CD14-positive monocyte (primary cell): ENCODE measurements around the gene PATE2. TPM values are rescaled to one million over a fixed set of nuclear protein-coding genes. Genes with fewer than 3 reads are reported as not detected.

Experiments
- DNase-seq, 3 donors: peaks; one replicate each; pipeline ENCODE4 v3.0.0-alpha.2; 2011 to 2022
- H2AFZ ChIP-seq: 2 replicates; pipeline ENCODE4 v1.6.0; 2012; ENCODE audit warnings: mild to moderate bottlenecking, low read depth, low read length, inconsistent platforms; ENCODE audit not compliant: insufficient read depth, poor library complexity, severe bottlenecking
- H3K27ac ChIP-seq, 2 donors: 1 replicate in 1 of 2; 2 replicates in 1 of 2; pipeline ENCODE4 v1.5.1; 2012 to 2013; ENCODE audit warnings: low read length in 2 of 2, control low read depth in 1 of 2, inconsistent platforms in 1 of 2, low read depth in 1 of 2, mild to moderate bottlenecking in 1 of 2
- H3K27me3 ChIP-seq, 2 donors: one replicate each; pipeline versions ENCODE4 v1.6.0 to v1.6.1; 2011 to 2013; ENCODE audit warnings: low read length in 2 of 2; ENCODE audit not compliant: control insufficient read depth in 2 of 2, insufficient read depth in 2 of 2
- H3K36me3 ChIP-seq, 2 donors: replicated peaks in 1 of 2; 1 replicate in 1 of 2; 2 replicates in 1 of 2; pipeline versions ENCODE4 v1.5.1 to v1.6.1; 2012 to 2013; ENCODE audit warnings: low read length in 2 of 2, control low read depth in 1 of 2, inconsistent platforms in 1 of 2, mild to moderate bottlenecking in 1 of 2; ENCODE audit not compliant: insufficient read depth in 2 of 2, control insufficient read depth in 1 of 2
- H3K4me1 ChIP-seq, 2 donors: 1 replicate in 1 of 2; 2 replicates in 1 of 2; pipeline versions ENCODE4 v1.5.1 to v1.6.1; 2012 to 2013; ENCODE audit warnings: low read length in 2 of 2, control low read depth in 1 of 2, inconsistent platforms in 1 of 2, mild to moderate bottlenecking in 1 of 2, moderate library complexity in 1 of 2; ENCODE audit not compliant: insufficient read depth in 2 of 2, control insufficient read depth in 1 of 2
- H3K4me2 ChIP-seq: replicated peaks from 2 replicates; pipeline ENCODE3; 2012; ENCODE audit warnings: low read length, moderate library complexity, mild to moderate bottlenecking; ENCODE audit not compliant: poor library complexity, severe bottlenecking; ENCODE audit errors: extremely low read depth
- H3K4me3 ChIP-seq, 3 experiments: fragments of 200-600 bp in 1 of 3; sonication (generic) in 1 of 3; replicated peaks in 1 of 3; 1 replicate in 2 of 3; 2 replicates in 1 of 3; pipeline ENCODE4 v1.5.1; 2011 to 2013; ENCODE audit warnings: low read length in 3 of 3, mild to moderate bottlenecking in 3 of 3, control low read depth in 2 of 3, low read depth in 2 of 3, inconsistent platforms in 1 of 3, moderate library complexity in 1 of 3
- H3K79me2 ChIP-seq: 2 replicates; pipeline ENCODE4 v1.6.0; 2012; ENCODE audit warnings: mild to moderate bottlenecking, control low read depth, inconsistent platforms, low read length, moderate library complexity; ENCODE audit not compliant: insufficient read depth
- H3K9ac ChIP-seq: 2 replicates; pipeline ENCODE4 v1.6.0; 2017; ENCODE audit warnings: low read length, mild to moderate bottlenecking; ENCODE audit not compliant: insufficient read depth, poor library complexity, severe bottlenecking
- H3K9me3 ChIP-seq, 2 donors: replicated peaks in 1 of 2; 1 replicate in 1 of 2; 2 replicates in 1 of 2; pipeline versions ENCODE4 v1.5.1 to v1.6.1; 2012 to 2013; ENCODE audit warnings: low read length in 2 of 2, control low read depth in 1 of 2; ENCODE audit not compliant: control insufficient read depth in 1 of 2, insufficient read depth in 1 of 2
- H4K20me1 ChIP-seq: 2 replicates; pipeline ENCODE4 v1.6.0; 2012; ENCODE audit warnings: mild to moderate bottlenecking, low read length, control low read depth, moderate library complexity; ENCODE audit not compliant: insufficient read depth
- H3K27ac Mint-ChIP-seq, 7 donors: one replicate each; pipeline ENCODE4 v1.8.0; 2020; ENCODE audit warnings: mild to moderate bottlenecking in 7 of 7, mixed read lengths in 7 of 7, moderate library complexity in 6 of 7, inconsistent platforms in 2 of 7
- H3K27me3 Mint-ChIP-seq, 3 donors: one replicate each; pipeline ENCODE4 v1.8.0; 2021 to 2022; ENCODE audit warnings: low read depth in 3 of 3, mild to moderate bottlenecking in 3 of 3, mixed read lengths in 3 of 3, moderate library complexity in 3 of 3, inconsistent platforms in 1 of 3
- H3K36me3 Mint-ChIP-seq, 2 donors: one replicate each; pipeline ENCODE4 v1.8.0; 2020; ENCODE audit warnings: mixed read lengths in 2 of 2, inconsistent platforms in 1 of 2, mild to moderate bottlenecking in 1 of 2
- H3K4me1 Mint-ChIP-seq: one replicate; pipeline ENCODE4 v1.8.0; 2020; ENCODE audit warnings: mild to moderate bottlenecking, mixed read lengths
- H3K4me3 Mint-ChIP-seq, 2 donors: one replicate each; pipeline ENCODE4 v1.8.0; 2020; ENCODE audit warnings: mild to moderate bottlenecking in 2 of 2, mixed read lengths in 2 of 2, moderate library complexity in 1 of 2
- H3K9me3 Mint-ChIP-seq, 7 donors: one replicate each; pipeline ENCODE4 v1.8.0; 2020 to 2022; ENCODE audit warnings: mixed read lengths in 7 of 7, mild to moderate bottlenecking in 6 of 7, moderate library complexity in 6 of 7, inconsistent platforms in 2 of 7
- WGBS: methylation state at CpG from one replicate; pipeline ENCODE4 v1.1.5; 2013; ENCODE audit warnings: missing lambda C conversion rate; ENCODE audit not compliant: insufficient coverage; 5-methylcytosine and 5-hydroxymethylcytosine counted together
- intact Hi-C, 2 donors: fragments of 100-400 bp; cut with micrococcal nuclease; formaldehyde crosslinking; loops; one replicate each; pipeline versions ENCODE4 v1.15.0 to v1.15.1; 2023
- polyA plus RNA-seq, 3 donors: library from polyadenylated mRNA; depleted of rRNA in 1 of 3; unstranded in 2 of 3; stranded (reverse) in 1 of 3; fragments of 300-500 nt in 2 of 3; fragments of >200 nt in 1 of 3; fragmentation: Illumina TruSeq in 2 of 3; gene quantifications; 1 replicate in 2 of 3; 2 replicates in 1 of 3; pipeline ENCODE4 v1.2.3, GENCODE V29; 2012 to 2021
- TF ChIP-seq, protein P1 (sequence below): fragments of 200-600 bp; IDR thresholded peaks from one replicate; pipeline ENCODE4 v1.8.0; 2022; ENCODE audit warnings: antibody characterized with exemption, mild to moderate bottlenecking

Gene PATE2
- polyA plus RNA-seq, 3 donors = not detected

DNA sequence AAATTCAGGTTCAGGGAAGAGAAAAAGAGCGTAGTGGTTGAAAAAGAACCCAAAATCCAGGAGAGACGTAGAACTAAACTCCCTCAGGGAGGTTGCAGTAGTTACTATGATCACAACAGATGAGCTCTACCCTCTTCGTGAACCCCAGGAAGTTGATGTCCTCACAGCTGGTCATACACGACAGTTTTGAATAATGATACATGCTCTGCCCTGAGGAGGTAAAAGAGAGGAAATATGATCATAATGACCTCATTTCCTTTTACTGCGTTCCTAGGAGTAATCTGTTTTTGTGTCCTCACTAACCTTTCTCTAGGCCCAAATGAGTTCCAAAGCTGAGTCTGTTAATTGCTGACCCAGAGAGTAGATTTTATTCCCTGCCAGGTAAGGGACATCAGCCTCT is 1.3 kb downstream of the PATE2 start:
- Mint-ChIP-seq H3K27me3 (peaks cover 0 to 4% (median 1%) of the 10 kb centered on the region in 3 donors), H3K9me3 (peaks cover 0 to 7% (median 2%) of the 10 kb centered on the region in 7 donors), H3K27ac (no peak overlapping the region), H3K4me1 (no peaks in the 10 kb centered on the region), H3K36me3 (no peaks in the 10 kb centered on the region), H3K4me3 (no peak overlapping the region)
- no peak overlapping the region for H2AFZ ChIP-seq
- no peak for DNase-seq
- WGBS = 82% methylated on average over 2 of the region's 5 CpGs
- H3K4me2 ChIP-seq = no peak overlapping the region
- H3K9ac ChIP-seq = no peak overlapping the region
- H3K36me3 ChIP-seq = no peaks in the 10 kb centered on the region
- H3K9me3 ChIP-seq = no peaks in the 10 kb centered on the region
- no peak overlapping the region for H3K27ac ChIP-seq
- H3K79me2 ChIP-seq = no peaks in the 10 kb centered on the region
- H4K20me1 ChIP-seq = no peaks in the 10 kb centered on the region
- H3K4me3 ChIP-seq = no peak overlapping the region
- intact Hi-C loops = no loop called here
- H3K27me3 ChIP-seq = no peaks in the 10 kb centered on the region
- TF ChIP-seq, protein P1, sequence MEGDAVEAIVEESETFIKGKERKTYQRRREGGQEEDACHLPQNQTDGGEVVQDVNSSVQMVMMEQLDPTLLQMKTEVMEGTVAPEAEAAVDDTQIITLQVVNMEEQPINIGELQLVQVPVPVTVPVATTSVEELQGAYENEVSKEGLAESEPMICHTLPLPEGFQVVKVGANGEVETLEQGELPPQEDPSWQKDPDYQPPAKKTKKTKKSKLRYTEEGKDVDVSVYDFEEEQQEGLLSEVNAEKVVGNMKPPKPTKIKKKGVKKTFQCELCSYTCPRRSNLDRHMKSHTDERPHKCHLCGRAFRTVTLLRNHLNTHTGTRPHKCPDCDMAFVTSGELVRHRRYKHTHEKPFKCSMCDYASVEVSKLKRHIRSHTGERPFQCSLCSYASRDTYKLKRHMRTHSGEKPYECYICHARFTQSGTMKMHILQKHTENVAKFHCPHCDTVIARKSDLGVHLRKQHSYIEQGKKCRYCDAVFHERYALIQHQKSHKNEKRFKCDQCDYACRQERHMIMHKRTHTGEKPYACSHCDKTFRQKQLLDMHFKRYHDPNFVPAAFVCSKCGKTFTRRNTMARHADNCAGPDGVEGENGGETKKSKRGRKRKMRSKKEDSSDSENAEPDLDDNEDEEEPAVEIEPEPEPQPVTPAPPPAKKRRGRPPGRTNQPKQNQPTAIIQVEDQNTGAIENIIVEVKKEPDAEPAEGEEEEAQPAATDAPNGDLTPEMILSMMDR = no peak
- H3K4me1 ChIP-seq = no peaks in the 10 kb centered on the region

DNA sequence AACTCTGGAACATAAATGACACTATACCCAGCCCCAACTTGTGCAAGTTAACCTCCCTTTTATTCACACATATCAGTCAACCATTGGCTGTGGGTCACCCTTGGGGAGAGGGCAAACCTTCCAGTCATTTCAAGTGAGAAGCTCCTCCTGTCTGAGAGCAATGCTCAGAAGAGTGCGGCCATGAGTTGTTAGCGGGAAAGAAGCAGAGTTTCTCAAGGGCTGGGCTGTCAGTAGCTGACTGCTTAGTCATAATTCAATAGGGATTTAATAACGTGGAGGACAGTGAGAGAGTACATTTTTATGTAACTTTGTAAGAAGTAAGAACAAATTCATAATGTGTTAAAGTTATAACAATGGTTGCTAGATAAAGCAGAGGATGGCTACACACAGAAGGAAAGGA is 5.1 kb downstream of the PATE2 start:
- WGBS = 100% methylated on average over 2 of the region's 3 CpGs
- no peak overlapping the region for H3K27ac Mint-ChIP-seq
- Histone ChIP-seq H3K4me3 (no peak overlapping the region), H3K9ac (no peak overlapping the region), H3K9me3 (no peaks in the 10 kb centered on the region), H3K79me2 (no peaks in the 10 kb centered on the region), H3K27me3 (no peaks in the 10 kb centered on the region), H4K20me1 (no peaks in the 10 kb centered on the region), H3K4me2 (no peak overlapping the region), H3K4me1 (no peaks in the 10 kb centered on the region), H3K36me3 (no peaks in the 10 kb centered on the region), H2AFZ (no peak overlapping the region), H3K27ac (no peak overlapping the region)
- TF ChIP-seq, protein P1 = no peak
- no peak for DNase-seq
- H3K36me3 Mint-ChIP-seq = no peaks in the 10 kb centered on the region
- peaks cover 0 to 7% (median 0%) of the 10 kb centered on the region in 3 donors for H3K27me3 Mint-ChIP-seq
- H3K9me3 Mint-ChIP-seq = peaks cover 0 to 2% (median 0%) of the 10 kb centered on the region in 7 donors
- intact Hi-C loops = no loop called here
- no peak overlapping the region for H3K4me3 Mint-ChIP-seq
- H3K4me1 Mint-ChIP-seq = no peaks in the 10 kb centered on the region
